ENCODE results near the gene ERFL.

DNA sequence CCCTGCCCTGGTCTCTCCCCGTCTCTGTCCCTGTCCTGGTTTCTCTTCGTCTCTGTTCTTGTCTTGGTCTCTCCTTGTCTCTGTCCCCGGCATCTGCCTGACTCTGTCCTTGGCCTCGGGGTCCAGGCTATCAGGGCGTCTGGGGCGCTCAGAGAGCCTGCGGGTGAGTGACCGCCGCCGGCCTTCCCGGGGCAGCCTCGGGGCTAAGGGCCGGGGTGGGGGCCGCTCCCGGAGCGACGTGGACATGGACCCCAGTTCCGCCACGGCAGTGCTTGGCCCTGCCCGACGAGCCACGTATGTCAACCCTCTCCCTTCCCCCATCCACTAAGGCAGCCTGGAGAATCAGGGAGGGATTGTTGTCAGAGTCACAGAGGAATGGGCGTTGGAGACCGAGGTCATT is 30.4 kb downstream of the ERFL start:
- no peak for TF ChIP-seq FOXM1 (IDR thresholded peaks at IDR 0.05; ENCODE audit: borderline replicate concordance, low read depth)
- no peak for TF ChIP-seq YY1 (IDR thresholded peaks at IDR 0.05; ENCODE audit: low read depth)
- no peak for TF ChIP-seq RAD21 (IDR thresholded peaks at IDR 0.05; ENCODE audit: low read depth)
- no peak for TF ChIP-seq EP300 (IDR thresholded peaks at IDR 0.05; ENCODE audit: borderline replicate concordance)
- TF ChIP-seq TEAD4 (IDR thresholded peaks at IDR 0.05) = no peak
- TF ChIP-seq CEBPB (IDR thresholded peaks at IDR 0.05) = no peak
- TF ChIP-seq EGR1 (IDR thresholded peaks at IDR 0.05) = no peak
- TF ChIP-seq, protein P1, sequence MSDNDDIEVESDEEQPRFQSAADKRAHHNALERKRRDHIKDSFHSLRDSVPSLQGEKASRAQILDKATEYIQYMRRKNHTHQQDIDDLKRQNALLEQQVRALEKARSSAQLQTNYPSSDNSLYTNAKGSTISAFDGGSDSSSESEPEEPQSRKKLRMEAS (IDR thresholded peaks at IDR 0.05) = no peak
- TF ChIP-seq, protein P2, sequence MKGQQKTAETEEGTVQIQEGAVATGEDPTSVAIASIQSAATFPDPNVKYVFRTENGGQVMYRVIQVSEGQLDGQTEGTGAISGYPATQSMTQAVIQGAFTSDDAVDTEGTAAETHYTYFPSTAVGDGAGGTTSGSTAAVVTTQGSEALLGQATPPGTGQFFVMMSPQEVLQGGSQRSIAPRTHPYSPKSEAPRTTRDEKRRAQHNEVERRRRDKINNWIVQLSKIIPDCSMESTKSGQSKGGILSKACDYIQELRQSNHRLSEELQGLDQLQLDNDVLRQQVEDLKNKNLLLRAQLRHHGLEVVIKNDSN (IDR thresholded peaks at IDR 0.05) = no peak
- TF ChIP-seq, protein P3, sequence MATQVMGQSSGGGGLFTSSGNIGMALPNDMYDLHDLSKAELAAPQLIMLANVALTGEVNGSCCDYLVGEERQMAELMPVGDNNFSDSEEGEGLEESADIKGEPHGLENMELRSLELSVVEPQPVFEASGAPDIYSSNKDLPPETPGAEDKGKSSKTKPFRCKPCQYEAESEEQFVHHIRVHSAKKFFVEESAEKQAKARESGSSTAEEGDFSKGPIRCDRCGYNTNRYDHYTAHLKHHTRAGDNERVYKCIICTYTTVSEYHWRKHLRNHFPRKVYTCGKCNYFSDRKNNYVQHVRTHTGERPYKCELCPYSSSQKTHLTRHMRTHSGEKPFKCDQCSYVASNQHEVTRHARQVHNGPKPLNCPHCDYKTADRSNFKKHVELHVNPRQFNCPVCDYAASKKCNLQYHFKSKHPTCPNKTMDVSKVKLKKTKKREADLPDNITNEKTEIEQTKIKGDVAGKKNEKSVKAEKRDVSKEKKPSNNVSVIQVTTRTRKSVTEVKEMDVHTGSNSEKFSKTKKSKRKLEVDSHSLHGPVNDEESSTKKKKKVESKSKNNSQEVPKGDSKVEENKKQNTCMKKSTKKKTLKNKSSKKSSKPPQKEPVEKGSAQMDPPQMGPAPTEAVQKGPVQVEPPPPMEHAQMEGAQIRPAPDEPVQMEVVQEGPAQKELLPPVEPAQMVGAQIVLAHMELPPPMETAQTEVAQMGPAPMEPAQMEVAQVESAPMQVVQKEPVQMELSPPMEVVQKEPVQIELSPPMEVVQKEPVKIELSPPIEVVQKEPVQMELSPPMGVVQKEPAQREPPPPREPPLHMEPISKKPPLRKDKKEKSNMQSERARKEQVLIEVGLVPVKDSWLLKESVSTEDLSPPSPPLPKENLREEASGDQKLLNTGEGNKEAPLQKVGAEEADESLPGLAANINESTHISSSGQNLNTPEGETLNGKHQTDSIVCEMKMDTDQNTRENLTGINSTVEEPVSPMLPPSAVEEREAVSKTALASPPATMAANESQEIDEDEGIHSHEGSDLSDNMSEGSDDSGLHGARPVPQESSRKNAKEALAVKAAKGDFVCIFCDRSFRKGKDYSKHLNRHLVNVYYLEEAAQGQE (IDR thresholded peaks at IDR 0.05; ENCODE audit: low read depth) = no peak
- no peak for TF ChIP-seq TAF1 (IDR thresholded peaks at IDR 0.05; ENCODE audit: low read depth)
- TF ChIP-seq CREB1 (IDR thresholded peaks at IDR 0.05; ENCODE audit: low read depth) = no peak
- TF ChIP-seq ZBTB7A (IDR thresholded peaks at IDR 0.05; ENCODE audit: low read depth) = no peak

Measured in Ishikawa (cell line).